Parathyroid adenoma (tissue), 2 donors: ENCODE data around the gene SENP5.
A peak's percentile ranks its signal among the peaks of the same experiment; 100 is the strongest.
"Not testable (repeated sequence)": the region's sequence is repeated elsewhere in the genome, so short reads cannot be mapped to it uniquely, and the experiment has no call there.

ENCODE experiments used
- H2AFZ ChIP-seq: fragments of 300-600 bp; sonication (generic); one replicate; pipeline ENCODE4 v1.7.0; 2017; ENCODE audit warnings: antibody characterized with exemption, mild to moderate bottlenecking
- H3K27ac ChIP-seq: fragments of 300-600 bp; sonication (generic); one replicate; pipeline ENCODE4 v1.7.0; 2017
- H3K27me3 ChIP-seq: fragments of 300-600 bp; sonication (generic); one replicate; pipeline ENCODE4 v1.7.0; 2017; ENCODE audit warnings: low read length; ENCODE audit not compliant: control insufficient read depth, insufficient read depth
- H3K36me3 ChIP-seq: fragments of 300-600 bp; sonication (generic); one replicate; pipeline ENCODE4 v1.7.0; 2017; ENCODE audit warnings: low read length; ENCODE audit not compliant: control insufficient read depth, insufficient read depth
- H3K4me1 ChIP-seq: fragments of 300-600 bp; sonication (generic); one replicate; pipeline ENCODE4 v1.7.0; 2017; ENCODE audit warnings: control low read depth
- H3K4me2 ChIP-seq: fragments of 300-600 bp; sonication (generic); one replicate; pipeline ENCODE4 v1.7.0; 2017; ENCODE audit warnings: low read length
- H3K4me3 ChIP-seq: fragments of 300-600 bp; sonication (generic); one replicate; pipeline ENCODE4 v1.7.0; 2017; ENCODE audit warnings: low read depth, low read length
- H3K79me2 ChIP-seq: fragments of 300-600 bp; sonication (generic); one replicate; pipeline ENCODE4 v1.7.0; 2017; ENCODE audit warnings: control low read depth
- H3K9ac ChIP-seq: fragments of 300-600 bp; sonication (generic); one replicate; pipeline ENCODE4 v1.7.0; 2017; ENCODE audit warnings: mild to moderate bottlenecking
- H3K9me3 ChIP-seq: fragments of 300-600 bp; sonication (generic); one replicate; pipeline ENCODE4 v1.7.0; 2017; ENCODE audit warnings: low read length; ENCODE audit not compliant: control insufficient read depth
- CTCF ChIP-seq: fragments of 300-600 bp; sonication (generic); IDR thresholded peaks from one replicate; pipeline ENCODE4 v1.7.0; 2017; ENCODE audit warnings: antibody characterized with exemption, mild to moderate bottlenecking
- donor health status: primary hyperparathyroidism.

The SENP5 gene

GRCh38 chr3:196837819-196838420, 29.8 kb upstream of the SENP5 start:
- Histone ChIP-seq H3K79me2 (no peaks in the 10 kb centered on the region), H3K4me1 (peaks cover 14% of the 10 kb centered on the region), H3K27me3 (no peaks in the 10 kb centered on the region), H3K9me3 (no peaks in the 10 kb centered on the region), H3K9ac (no peak overlapping the region), H3K36me3 (no peaks in the 10 kb centered on the region), H3K27ac (no peak overlapping the region), H3K4me3 (no peak overlapping the region), H2AFZ (peak overlapping the region; percentile 7), H3K4me2 (no peak overlapping the region)
- TF ChIP-seq CTCF, result peak; percentile 73

GRCh38 chr3:196839351-196839750, 28.4 kb upstream of the SENP5 start:
- H3K9me3 ChIP-seq, H2AFZ ChIP-seq, H3K79me2 ChIP-seq, H3K36me3 ChIP-seq, H3K27me3 ChIP-seq, H3K4me2 ChIP-seq, H3K9ac ChIP-seq, H3K4me3 ChIP-seq, H3K27ac ChIP-seq: not testable (repeated sequence)
- peaks cover 22% of the 10 kb centered on the region for H3K4me1 ChIP-seq

GRCh38 chr3:196842567-196843434, 24.9 kb upstream of the SENP5 start:
- Histone ChIP-seq H3K79me2 (no peaks in the 10 kb centered on the region), H3K9me3 (no peaks in the 10 kb centered on the region), H2AFZ (peak overlapping the region; percentile 10), H3K9ac (no peak overlapping the region), H3K36me3 (no peaks in the 10 kb centered on the region), H3K4me1 (peaks cover 8% of the 10 kb centered on the region), H3K27ac (no peak overlapping the region), H3K4me3 (no peak overlapping the region), H3K27me3 (no peaks in the 10 kb centered on the region), H3K4me2 (no peak overlapping the region)
- no peak for TF ChIP-seq CTCF

GRCh38 chr3:196843435-196844110, 24.1 kb upstream of the SENP5 start:
- H3K9me3 ChIP-seq, result no peaks in the 10 kb centered on the region
- no peaks in the 10 kb centered on the region for H3K36me3 ChIP-seq
- H3K27me3 ChIP-seq, result no peaks in the 10 kb centered on the region
- H3K27ac ChIP-seq, result peak overlapping the region; percentile 55
- H3K79me2 ChIP-seq, result no peaks in the 10 kb centered on the region
- H3K4me3 ChIP-seq, result peak overlapping the region; percentile 44
- H2AFZ ChIP-seq, result peak overlapping the region; percentile 8
- H3K4me2 ChIP-seq, result peak overlapping the region; percentile 66
- H3K4me1 ChIP-seq, result peaks cover 8% of the 10 kb centered on the region
- no peak overlapping the region for H3K9ac ChIP-seq
- TF ChIP-seq CTCF, result no peak

GRCh38 chr3:196844235-196845219, 23.2 kb upstream of the SENP5 start:
- not testable (repeated sequence) for H3K9me3 ChIP-seq, H3K4me1 ChIP-seq, H3K27me3 ChIP-seq, H3K9ac ChIP-seq, H3K79me2 ChIP-seq, H3K36me3 ChIP-seq
- H3K27ac ChIP-seq, result peak overlapping the region; percentile 55
- peak overlapping the region; percentile 66 for H3K4me2 ChIP-seq
- peak overlapping the region; percentile 8 for H2AFZ ChIP-seq
- H3K4me3 ChIP-seq, result peak overlapping the region; percentile 44

GRCh38 chr3:196848375-196848774, 19.3 kb upstream of the SENP5 start:
- not testable (repeated sequence) for H3K9ac ChIP-seq, H3K27ac ChIP-seq, H3K9me3 ChIP-seq, H3K4me2 ChIP-seq, H3K4me3 ChIP-seq, H3K27me3 ChIP-seq, H3K4me1 ChIP-seq, H3K36me3 ChIP-seq, H2AFZ ChIP-seq, H3K79me2 ChIP-seq
